HG03159 (cell line): ENCODE data around the gene EML3.
"Not testable (repeated sequence)": the region's sequence is repeated elsewhere in the genome, so short reads cannot be mapped to it uniquely, and the experiment has no call there.

Experiments used
- ATAC-seq: cut with Tn5 transposase; IDR thresholded peaks from one replicate; pipeline ENCODE4 v1.9.1; 2021; ENCODE audit warnings: mild to moderate bottlenecking, moderate library complexity; ENCODE audit not compliant: unreplicated experiment

EML3 gene

GRCh38 chr11:62573006-62573591 is 39.5 kb downstream of the EML3 start:
- no peak for ATAC-seq

DNA sequence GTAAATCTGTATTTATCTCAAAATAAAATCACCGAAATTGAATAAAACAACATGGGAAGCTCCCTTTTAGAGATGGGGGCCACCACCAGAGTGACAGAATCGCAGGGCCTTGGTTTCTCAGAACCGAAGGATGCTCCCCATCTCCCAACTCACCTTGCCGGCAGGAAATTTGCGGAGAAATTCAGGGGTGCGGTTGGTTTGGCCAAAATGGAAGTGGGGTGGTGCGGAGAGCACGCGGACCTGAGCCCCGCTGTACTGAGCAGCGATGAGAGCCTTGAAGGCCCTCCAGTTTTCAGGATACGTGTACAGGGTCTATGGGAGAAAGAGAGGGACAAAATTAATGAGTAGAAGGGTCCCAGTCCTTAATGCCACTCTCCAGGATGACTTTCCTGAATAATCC is 40.1 kb downstream of the EML3 start:
- no peak for ATAC-seq

DNA sequence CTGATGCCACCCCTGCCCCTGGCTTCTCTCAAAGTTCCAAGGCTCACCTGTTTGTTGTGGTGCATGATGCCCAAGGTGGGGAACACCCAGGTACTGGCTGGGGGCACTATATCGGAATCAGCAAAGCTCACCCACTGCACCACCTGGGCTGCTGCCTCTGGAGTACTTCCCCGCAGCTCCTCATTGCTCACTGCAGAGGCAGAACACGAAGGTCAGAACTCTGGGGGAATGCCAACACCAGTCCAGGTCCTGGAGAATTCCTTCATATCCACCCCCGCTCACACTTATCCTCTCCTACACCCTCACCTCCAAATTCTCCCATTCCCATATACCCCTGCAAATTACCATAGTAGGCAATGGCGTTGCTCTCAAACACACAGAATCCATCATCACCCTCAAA is 41.1 kb downstream of the EML3 start:
- not testable (repeated sequence) for ATAC-seq

DNA sequence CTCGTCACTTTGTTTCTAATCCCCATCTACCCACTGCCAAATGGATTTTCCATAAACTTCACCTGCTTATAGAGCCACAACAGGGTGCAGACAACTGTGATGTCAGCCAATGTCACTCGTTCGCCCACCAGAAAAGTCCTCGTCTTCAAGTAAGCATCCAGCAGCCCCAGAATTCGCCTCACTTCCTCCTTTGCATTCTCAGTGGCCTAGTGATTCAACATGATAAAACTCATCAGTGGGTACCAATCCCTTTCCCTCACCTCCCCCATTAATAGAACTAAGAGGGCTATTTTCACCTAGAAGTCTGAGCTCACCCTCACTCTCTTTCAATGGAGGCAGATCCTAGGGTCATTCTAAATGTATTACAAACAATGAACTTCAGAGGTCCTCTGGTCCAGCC is 41.7 kb downstream of the EML3 start:
- not testable (repeated sequence) for ATAC-seq

DNA sequence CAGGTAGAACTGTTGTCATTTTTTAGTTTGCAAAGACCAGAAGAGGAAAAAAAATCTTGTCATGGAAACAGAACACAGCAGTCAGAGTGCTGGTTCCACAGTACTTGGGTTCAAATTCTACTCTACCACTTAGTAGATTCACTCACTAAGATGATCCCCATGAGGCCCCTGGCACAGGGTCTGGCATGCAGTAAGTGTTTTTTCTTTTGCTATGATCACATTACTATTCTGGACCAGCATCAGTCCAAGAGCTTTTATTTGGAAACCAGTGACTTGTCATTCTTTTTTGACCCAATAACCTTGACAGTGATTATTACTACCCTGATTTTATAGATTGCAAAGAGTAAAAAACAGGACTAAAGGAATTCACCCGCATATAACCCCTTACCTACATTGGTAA is 43.0 kb downstream of the EML3 start:
- no peak for ATAC-seq

DNA sequence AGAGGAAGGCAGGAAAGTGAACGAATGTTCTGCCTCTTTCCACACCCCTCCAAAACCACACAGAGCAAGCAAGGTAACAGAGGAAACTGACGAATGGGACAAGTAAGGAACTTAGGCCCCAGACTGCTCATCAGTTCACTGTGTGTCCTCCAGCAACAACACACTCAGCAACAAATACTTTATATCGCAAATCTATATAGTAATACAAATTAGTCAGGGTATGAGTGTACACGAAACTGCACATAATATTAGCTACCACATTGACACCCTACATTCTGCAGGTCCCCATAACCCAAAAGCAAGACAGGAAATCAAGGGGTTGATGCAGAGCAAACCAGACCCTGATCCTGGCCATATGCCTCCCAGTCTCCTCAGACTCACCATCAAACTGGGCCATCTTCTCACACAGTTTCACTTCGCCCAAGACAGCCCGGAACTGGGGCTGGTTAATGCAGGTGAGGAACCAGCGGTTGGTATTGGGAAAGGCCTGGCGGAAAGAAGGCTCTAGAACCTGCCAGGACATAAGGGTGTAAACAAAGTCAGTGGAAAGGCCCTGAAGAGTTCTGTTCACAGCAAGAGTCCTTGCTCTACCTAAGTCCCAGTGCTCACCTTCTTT is 45.4 kb downstream of the EML3 start:
- ATAC-seq = no peak

DNA sequence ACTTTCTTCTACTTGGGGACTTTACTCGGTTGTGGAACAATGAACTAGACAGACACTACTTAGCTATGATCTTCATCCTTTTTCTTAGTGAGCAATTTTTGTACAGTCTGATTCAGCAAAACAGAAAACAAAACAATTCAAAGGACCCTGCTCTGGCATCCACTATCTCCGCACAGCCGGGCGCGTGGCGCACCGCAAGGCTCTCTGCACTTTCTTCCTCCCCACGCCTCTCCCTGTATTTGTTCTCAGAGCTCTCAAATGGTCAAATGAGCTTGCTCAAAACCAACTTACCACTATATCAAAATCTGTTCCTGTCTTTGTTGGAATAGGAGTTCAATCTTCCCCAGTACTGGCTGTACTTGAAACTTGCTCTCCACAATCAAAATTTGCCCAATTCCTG is 46.3 kb downstream of the EML3 start:
- no peak for ATAC-seq

- ATAC-seq = no peak
Observed at GRCh38 chr11:62565100-62565802, 47.3 kb downstream of the EML3 start.

DNA sequence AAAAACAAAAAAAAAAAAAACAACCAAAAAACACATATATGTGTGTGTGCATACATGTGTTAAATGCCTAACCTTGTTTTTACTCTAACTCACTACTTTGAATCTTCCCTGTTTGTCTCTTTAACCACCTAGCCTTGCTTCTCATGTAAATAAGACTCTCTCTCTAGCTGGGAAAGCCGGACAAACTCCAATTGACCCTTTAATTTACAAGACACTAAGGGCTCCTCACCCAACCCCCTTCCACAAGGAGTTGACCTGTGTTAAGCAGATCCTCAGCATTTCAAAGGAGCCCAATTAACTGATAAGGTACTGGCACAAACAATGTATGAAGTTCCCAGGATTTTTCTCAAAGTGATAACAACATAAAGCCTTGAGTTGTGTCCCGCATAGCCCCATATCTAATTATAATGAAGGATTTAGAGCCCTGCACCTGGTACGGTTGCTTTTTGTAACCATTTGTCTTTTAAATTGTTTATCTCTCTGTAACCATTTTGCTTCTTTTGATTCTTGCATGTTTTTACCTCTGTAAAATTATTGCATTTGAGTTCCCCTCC is 50.8 kb downstream of the EML3 start:
- ATAC-seq = not testable (repeated sequence)

DNA sequence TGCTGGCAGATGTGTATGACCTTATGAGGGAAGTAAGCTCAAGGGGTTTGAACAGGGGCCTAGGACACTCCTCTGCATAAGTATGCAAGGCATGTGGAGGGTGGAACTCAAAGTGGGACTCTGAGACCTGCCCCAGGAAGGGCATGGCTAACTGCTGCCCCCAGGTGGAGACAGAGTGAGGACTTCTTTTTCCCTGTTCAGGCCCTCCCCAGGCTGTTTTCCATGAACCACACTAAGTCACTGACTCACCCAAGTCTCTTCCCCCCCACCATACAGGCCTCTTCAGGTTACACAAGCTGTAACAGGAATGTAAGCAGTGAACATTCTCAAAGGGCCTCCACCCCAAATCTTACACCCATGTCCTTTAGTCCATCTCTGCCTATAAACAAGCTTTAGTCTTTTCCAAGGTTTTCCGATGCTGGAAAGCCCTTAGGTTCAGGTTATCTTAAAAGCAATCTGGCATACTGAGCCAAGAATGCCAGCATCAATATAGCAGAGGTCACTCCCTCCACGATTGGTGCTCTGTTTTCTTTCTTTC is 51.9 kb downstream of the EML3 start:
- ATAC-seq = no peak

GRCh38 chr11:62559626-62560025 is 52.9 kb downstream of the EML3 start:
- ATAC-seq = not testable (repeated sequence)

GRCh38 chr11:62559204-62559603 is 53.4 kb downstream of the EML3 start:
- ATAC-seq = no peak

GRCh38 chr11:62558669-62559068 is 53.9 kb downstream of the EML3 start:
- ATAC-seq = no peak

GRCh38 chr11:62556875-62557631 is 55.5 kb downstream of the EML3 start:
- ATAC-seq = no peak

DNA sequence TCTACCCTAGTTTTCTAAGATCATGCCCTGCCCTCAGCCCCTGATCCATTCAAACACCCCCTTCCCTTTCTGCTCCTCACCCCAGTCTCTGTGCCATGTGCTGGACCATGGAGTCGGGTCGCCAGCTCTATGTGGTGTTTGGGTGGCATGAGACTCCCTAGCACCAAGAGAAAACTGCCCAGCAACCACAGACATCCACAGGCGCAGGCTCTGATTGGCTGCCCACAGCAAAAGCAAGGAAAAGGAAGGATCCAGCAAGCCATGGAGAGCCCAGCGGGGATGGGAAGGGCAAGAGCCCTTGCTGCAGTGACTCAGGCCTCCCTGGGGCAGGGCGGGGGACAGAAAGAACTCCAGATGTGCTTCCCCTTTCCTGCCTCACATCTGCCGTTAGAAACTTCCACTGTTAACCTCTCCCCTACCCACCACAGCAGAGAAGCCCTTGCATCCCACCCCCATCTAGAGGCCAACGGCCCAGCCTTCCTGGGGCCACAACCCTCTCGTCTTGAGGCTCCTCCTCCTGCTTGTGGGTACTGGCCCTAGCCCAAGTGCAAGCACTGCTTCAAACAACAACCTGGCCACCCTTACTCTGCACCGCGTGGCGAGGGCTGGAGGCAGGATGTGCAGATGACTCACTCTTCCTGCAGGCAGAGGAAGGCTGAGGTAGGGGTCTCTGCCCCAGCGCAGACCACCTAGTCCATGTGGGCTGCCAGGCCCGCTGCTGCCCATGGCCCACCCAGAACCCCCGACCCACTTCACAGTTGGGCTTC is 56.3 kb downstream of the EML3 start:
- peak; percentile 36 for ATAC-seq

GRCh38 chr11:62555464-62556107 is 57.0 kb downstream of the EML3 start:
- ATAC-seq = peak; percentile 43

GRCh38 chr11:62554387-62555167 is 58.0 kb downstream of the EML3 start:
- ATAC-seq = no peak

DNA sequence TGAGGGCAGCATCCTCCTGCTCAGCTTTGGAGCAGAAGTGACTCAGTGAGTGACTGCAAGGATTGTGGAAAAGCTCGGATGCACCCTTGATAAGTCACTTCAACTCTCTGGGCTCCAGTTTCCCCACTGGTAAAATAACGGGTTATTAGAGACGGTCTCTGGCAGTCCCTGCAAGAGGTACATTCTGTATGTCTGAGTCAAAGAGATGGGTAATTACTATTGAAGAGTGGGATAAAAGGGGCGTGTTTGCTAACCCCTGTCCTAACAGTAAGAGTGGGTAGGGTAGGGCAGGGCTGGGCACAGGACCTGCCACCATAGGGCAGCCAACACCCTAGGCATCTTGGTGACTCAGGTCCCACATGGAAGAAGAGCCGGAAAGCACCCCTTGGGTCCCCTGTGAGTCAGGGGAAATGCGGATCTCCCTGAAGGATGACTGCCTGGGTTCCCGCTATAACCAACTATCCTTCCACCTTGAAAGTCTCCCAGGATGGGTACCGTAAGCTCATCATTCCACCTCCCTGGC is 58.7 kb downstream of the EML3 start:
- no peak for ATAC-seq
